Measurements from ENCODE around the gene SPATA17.

SPATA17 gene

DNA sequence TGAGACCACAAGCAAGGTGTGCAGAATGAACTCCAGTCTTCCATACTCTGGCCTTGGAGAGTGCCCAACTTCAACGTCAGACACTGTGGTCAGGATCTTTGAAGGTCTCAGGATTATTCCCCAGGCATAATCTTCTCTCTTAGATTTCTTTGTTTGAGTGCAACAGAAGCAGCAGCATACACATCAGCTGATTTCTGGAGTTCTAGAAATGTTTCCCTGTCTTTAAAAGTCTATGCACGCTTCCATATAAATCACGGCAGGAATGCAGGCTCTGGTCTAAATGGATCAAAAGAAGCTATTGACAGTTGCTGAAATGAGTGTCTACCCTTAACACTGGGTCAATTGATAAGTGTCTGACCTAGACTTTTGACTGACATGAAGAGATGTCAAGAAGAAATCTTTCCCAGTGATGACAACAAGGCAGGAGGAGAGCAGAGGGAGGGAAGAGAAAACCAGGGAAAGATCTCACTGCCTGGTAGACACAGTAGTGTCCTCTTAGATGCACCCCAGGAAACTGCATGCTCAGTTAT is 279.7 kb downstream of the SPATA17 start:
- Mint-ChIP-seq H3K27me3 (no peaks in the 10 kb centered on the region), H3K4me3 (no peak overlapping the region), H3K9me3 (peaks cover 4% of the 10 kb centered on the region), H3K36me3 (no peaks in the 10 kb centered on the region), H3K4me1 (no peaks in the 10 kb centered on the region), H3K27ac (no peak overlapping the region)

DNA sequence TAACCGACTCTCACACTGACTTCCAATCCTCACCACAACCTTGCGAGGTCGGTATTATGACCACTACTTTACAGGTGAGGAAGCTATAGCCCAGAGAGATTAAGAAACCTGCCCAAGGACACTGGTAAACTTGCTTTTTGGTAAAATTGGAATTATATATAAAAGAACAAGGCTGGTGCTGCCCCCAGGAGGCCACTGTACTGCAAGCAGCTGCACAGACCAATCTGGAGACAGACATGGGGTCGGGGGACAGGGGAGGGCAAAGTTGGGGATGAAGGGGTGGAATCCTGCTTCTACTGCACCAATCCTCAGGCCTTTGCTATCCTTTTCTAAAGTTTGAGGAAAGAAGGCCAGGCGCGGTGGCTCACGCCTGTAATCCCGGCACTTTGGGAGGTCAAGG is 280.8 kb downstream of the SPATA17 start:
- no peak overlapping the region for H3K27ac Mint-ChIP-seq
- no peaks in the 10 kb centered on the region for H3K36me3 Mint-ChIP-seq
- H3K4me1 Mint-ChIP-seq, result no peaks in the 10 kb centered on the region
- no peaks in the 10 kb centered on the region for H3K27me3 Mint-ChIP-seq
- H3K9me3 Mint-ChIP-seq, result peaks cover 4% of the 10 kb centered on the region
- no peak overlapping the region for H3K4me3 Mint-ChIP-seq

DNA sequence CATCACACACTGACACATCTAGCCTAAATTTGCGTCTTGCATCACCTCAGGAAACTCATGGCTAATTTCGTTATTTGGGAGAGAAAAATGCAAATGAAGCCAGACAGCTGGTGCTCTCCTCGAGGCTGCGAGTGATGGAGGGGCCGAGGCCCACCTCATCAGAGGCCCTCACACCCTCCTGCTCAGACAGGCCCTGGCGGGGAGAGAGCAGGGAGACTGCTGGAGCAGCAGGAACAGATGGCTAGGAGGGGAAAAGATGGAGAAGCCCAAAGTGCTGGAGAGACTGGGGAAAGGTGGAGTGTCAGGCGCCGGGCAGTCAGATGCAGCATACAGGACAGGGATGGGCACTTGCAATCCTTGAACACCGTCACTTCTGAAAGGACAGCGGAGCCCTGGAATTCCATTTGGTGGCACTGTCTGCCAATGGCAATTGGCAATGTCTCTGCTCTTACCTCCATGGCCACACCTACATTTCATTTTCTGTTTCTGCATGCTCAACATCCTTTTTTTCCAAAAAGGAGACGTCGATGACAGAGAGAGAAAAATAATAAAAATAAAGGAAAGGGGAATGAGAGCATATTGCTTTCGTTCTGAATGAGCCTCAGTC is 286.2 kb downstream of the SPATA17 start:
- no peak overlapping the region for H3K27ac Mint-ChIP-seq
- no peaks in the 10 kb centered on the region for H3K36me3 Mint-ChIP-seq
- peaks cover 6% of the 10 kb centered on the region for H3K27me3 Mint-ChIP-seq
- no peaks in the 10 kb centered on the region for H3K9me3 Mint-ChIP-seq
- H3K4me1 Mint-ChIP-seq, result no peaks in the 10 kb centered on the region
- no peak overlapping the region for H3K4me3 Mint-ChIP-seq

DNA sequence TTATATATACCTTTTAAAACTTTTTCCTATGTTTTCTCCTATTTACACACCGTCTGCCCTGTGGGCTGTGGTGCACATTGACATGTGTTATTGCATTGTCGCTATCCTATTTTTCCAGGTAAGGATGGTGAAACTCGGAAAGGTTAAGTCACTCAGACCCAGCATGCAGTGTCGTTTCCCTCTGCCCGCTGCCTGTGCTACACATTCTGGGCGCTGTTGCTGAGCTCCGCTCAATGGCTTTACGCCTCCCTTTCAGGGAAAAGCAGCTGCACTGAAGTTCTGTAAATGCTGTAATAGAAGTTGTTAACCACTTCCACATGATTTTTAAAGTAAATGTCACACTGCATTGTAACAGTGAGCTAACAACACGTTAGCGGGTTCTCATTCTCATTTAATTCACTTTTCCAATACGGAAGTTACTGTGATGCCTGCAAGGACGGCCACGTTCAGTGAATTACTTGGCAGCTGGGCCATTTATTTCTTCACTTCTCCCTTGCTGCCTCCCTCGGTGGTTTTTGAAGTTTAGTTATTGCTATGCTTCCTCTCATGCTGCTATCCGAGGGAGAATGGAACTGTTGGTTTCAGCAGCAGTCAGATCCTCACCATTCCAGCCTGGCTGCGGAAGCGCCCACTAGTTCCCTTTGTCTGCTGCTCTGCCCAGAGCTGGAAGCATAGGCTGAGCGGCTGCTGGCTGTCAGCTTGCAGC is 288.7 kb downstream of the SPATA17 start:
- Mint-ChIP-seq H3K9me3 (no peaks in the 10 kb centered on the region), H3K27ac (no peak overlapping the region), H3K4me1 (no peaks in the 10 kb centered on the region), H3K27me3 (peaks cover 12% of the 10 kb centered on the region), H3K4me3 (no peak overlapping the region), H3K36me3 (no peaks in the 10 kb centered on the region)

Measured in activated naive CD4-positive, alpha-beta T cell treated with anti-CD3 and anti-CD28 coated beads, Interleukin-2, amount 50 U/mL, for 24 hours (primary cell).